Stomach (tissue), 4 donors: Measurements from ENCODE around the gene CPB2.

Experiments
- CTCF ChIP-seq, 7 experiments: fragments of 450-650 bp in 4 of 7; fragments of 200-600 bp in 3 of 7; sonication (generic) in 3 of 7; IDR thresholded peaks; one replicate each; pipeline ENCODE4 v1.5.1; 2016 to 2019; ENCODE audit warnings: antibody characterized with exemption in 7 of 7, control low read depth in 2 of 7, mild to moderate bottlenecking in 1 of 7
- EP300 ChIP-seq: sonication (generic); formaldehyde crosslinking; IDR thresholded peaks from one replicate; pipeline ENCODE4 v1.6.1; 2017; ENCODE audit warnings: antibody characterized with exemption
- POLR2A ChIP-seq, 4 donors: fragments of 450-650 bp; IDR thresholded peaks; one replicate each; pipeline ENCODE4 v1.6.1; 2016; ENCODE audit warnings: antibody characterized with exemption in 4 of 4, control low read depth in 2 of 4, mild to moderate bottlenecking in 1 of 4, moderate library complexity in 1 of 4
- POLR2AphosphoS5 ChIP-seq, 3 donors: sonication (generic); formaldehyde crosslinking; IDR thresholded peaks; one replicate each; pipeline ENCODE4 v1.6.1; 2016; ENCODE audit warnings: antibody characterized with exemption in 3 of 3

- TF ChIP-seq CTCF (IDR thresholded peaks at IDR 0.05) (no peak), POLR2A (IDR thresholded peaks at IDR 0.05) (no peak), EP300 (no peak), POLR2AphosphoS5 (IDR thresholded peaks at IDR 0.05) (no peak)
Measured at GRCh38 chr13:46100191-46100815, 4.5 kb downstream of the CPB2 start.
